ENCODE measurements around the gene SLC2A6.
A peak's percentile ranks its signal among the peaks of the same experiment; 100 is the strongest.

Gene SLC2A6

GRCh38 chr9:133430244-133430643, 48.7 kb downstream of the SLC2A6 start:
- DNase-seq = no peak

DNA sequence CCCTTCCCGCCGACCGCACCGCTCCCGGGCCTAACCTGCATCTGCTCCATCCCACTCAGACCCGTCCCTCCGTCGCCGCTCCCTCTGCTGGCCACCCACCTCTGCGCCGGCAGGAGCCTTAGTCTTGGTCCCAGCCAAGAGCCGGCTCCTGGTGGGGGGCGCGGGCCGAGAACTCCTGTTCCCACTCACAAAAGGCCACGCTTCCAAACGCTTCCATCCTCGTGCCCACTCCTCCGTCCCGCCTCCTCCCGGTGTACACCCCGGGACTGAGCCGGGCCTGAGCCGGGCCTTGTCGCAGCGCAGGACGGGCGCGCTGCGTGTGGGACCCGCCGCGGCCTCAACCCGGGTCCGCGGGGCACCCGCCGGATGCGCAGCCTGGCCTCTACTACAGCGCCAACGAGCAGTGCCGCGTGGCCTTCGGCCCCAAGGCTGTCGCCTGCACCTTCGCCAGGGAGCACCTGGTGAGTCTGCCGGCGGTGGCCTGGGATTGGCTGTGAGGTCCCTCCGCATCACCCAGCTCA, 49.2 kb downstream of the SLC2A6 start:
- peak; percentile 10 for DNase-seq

- no peak for DNase-seq
These were observed 49.7 kb downstream of the SLC2A6 start for GRCh38 chr9:133429214-133429613.

DNA sequence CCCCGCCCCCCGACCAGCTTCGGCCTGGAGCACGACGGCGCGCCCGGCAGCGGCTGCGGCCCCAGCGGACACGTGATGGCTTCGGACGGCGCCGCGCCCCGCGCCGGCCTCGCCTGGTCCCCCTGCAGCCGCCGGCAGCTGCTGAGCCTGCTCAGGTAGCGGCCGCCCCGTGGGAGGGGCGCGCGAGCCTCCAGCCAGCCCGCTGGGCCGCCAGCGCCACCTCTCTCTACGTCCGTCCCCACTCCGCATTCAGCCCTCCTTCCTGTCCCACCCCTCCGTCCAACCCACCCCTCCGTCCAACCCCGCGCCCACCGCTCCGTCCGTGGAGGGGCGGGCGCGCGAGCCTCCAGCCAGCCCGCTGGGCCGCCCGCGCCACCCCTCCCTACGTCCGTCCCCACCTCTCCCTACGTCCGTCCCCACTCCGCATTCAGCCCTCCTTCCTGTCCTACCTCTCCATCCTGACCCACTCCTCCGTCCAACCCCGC, 50.2 kb downstream of the SLC2A6 start:
- peak; percentile 37 for DNase-seq

GRCh38 chr9:133427658-133428348, 51.1 kb downstream of the SLC2A6 start:
- no peak for DNase-seq

GRCh38 chr9:133426011-133426410, 52.9 kb downstream of the SLC2A6 start:
- DNase-seq = no peak

GRCh38 chr9:133425049-133425632, 53.8 kb downstream of the SLC2A6 start:
- DNase-seq = no peak

GRCh38 chr9:133424187-133424586, 54.7 kb downstream of the SLC2A6 start:
- no peak for DNase-seq

DNA sequence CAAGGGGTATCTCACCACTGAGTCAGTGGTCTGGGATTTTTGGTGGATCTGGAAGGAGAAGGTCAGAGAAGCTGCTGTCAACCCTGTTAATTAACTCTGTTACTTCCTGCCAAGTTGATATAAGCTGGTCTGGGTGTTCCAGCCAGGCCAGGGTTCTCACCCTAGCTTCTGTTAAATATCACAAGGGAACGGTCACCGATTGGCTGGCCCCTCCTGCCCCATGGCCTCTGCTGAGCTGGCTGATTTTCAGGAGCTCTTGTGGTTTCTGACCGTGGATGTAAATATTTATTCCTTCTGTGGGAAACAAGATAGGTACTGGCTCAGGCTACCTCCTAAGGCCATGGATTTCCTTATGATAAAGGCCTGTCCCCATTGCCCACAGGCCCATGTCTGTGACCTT, 55.7 kb downstream of the SLC2A6 start:
- no peak for DNase-seq

GRCh38 chr9:133421615-133422542, 57.0 kb downstream of the SLC2A6 start, which contains the start of gene ADAMTS13:
Gene ADAMTS13 (plus strand): TSS chr9:133422367. CDS start chr9:133422444, 77 bp downstream.
- no peak for DNase-seq

All from NCI-H510A treated with DMSO at 0.1 percent for 48 hours (cell line).